ENCODE results near the gene HNRNPH3. TPM values are rescaled to one million over a fixed set of nuclear protein-coding genes. Genes with fewer than 3 reads are reported as not detected.

HNRNPH3 gene
- total RNA-seq, 1 donor from 2014 or later, result 199 TPM

- Mint-ChIP-seq H3K4me3 (no peak overlapping the region), H3K27ac (no peak overlapping the region), H3K9me3 (no peaks in the 10 kb centered on the region), H3K36me3 (peaks cover 43% of the 10 kb centered on the region), H3K27me3 (no peaks in the 10 kb centered on the region), H3K4me1 (ENCODE audit: unreplicated experiment) (no peaks in the 10 kb centered on the region)
- no peak for DNase-seq (ENCODE audit: extremely low spot score, unreplicated experiment)
- TF ChIP-seq, protein P1, sequence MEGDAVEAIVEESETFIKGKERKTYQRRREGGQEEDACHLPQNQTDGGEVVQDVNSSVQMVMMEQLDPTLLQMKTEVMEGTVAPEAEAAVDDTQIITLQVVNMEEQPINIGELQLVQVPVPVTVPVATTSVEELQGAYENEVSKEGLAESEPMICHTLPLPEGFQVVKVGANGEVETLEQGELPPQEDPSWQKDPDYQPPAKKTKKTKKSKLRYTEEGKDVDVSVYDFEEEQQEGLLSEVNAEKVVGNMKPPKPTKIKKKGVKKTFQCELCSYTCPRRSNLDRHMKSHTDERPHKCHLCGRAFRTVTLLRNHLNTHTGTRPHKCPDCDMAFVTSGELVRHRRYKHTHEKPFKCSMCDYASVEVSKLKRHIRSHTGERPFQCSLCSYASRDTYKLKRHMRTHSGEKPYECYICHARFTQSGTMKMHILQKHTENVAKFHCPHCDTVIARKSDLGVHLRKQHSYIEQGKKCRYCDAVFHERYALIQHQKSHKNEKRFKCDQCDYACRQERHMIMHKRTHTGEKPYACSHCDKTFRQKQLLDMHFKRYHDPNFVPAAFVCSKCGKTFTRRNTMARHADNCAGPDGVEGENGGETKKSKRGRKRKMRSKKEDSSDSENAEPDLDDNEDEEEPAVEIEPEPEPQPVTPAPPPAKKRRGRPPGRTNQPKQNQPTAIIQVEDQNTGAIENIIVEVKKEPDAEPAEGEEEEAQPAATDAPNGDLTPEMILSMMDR (conservative IDR thresholded peaks at IDR 0.05), result no peak
Observed at GRCh38 chr10:68342909-68343516, 11.1 kb downstream of the HNRNPH3 start.

DNA sequence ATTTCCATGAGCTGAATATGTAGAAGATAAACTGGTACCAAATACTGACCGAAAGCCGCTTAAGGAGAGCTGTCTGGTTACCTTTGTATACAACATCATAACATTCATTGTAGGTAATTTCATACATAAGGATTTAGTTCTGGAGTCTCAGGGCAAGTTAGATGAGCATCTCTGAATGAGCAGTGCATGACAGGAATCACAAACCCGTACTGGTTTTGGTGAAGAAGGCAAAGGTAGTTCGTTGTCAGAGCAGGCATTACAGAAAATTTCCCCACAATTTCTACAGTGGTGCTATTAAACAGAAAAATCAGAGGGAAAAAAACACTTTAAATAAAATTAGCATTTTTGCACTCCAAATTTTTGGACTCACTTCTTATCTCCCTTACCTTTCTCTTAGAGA is 13.8 kb downstream of the HNRNPH3 start:
- no peak for DNase-seq (ENCODE audit: extremely low spot score, unreplicated experiment)
- no peaks in the 10 kb centered on the region for H3K27me3 Mint-ChIP-seq
- no peak overlapping the region for H3K4me3 Mint-ChIP-seq
- no peaks in the 10 kb centered on the region for H3K4me1 Mint-ChIP-seq (ENCODE audit: unreplicated experiment)
- no peaks in the 10 kb centered on the region for H3K9me3 Mint-ChIP-seq
- no peak overlapping the region for H3K27ac Mint-ChIP-seq
- H3K36me3 Mint-ChIP-seq, result peaks cover 29% of the 10 kb centered on the region
- TF ChIP-seq, protein P1 (conservative IDR thresholded peaks at IDR 0.05), result no peak

GRCh38 chr10:68346774-68347173 is 14.9 kb downstream of the HNRNPH3 start:
- Mint-ChIP-seq H3K9me3 (no peaks in the 10 kb centered on the region), H3K27ac (no peak overlapping the region), H3K4me3 (no peak overlapping the region), H3K27me3 (no peaks in the 10 kb centered on the region), H3K36me3 (peaks cover 21% of the 10 kb centered on the region), H3K4me1 (ENCODE audit: unreplicated experiment) (no peaks in the 10 kb centered on the region)
- no peak for DNase-seq (ENCODE audit: extremely low spot score, unreplicated experiment)
- TF ChIP-seq, protein P1 (conservative IDR thresholded peaks at IDR 0.05), result no peak

DNA sequence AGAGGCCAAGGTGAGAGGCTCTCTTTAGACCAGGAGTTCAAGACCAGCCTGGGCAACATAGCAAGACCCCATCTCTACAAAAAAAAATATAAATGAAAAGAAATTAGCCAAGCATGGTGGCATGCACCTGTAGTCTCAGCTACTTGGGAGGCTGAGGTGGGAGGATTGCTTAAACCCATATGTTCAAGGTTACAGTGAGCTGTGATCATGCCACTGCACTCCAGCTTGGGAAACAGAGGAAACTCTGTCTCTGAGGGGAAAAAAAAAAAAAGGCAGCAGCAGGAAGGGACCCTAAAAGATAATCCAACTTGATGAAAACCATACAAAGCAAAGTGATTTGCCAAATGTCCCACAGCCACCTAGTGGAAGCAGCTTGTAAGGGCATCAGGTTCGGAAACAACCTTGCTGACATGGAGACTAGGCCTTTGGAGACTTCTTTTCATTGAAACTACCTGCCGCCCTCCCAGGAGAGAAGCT is 16.4 kb downstream of the HNRNPH3 start:
- H3K9me3 Mint-ChIP-seq, result no peaks in the 10 kb centered on the region
- H3K27ac Mint-ChIP-seq, result no peak overlapping the region
- no peak for DNase-seq (ENCODE audit: extremely low spot score, unreplicated experiment)
- no peak overlapping the region for H3K4me3 Mint-ChIP-seq
- TF ChIP-seq, protein P1 (conservative IDR thresholded peaks at IDR 0.05), result peak; percentile 81
- H3K4me1 Mint-ChIP-seq (ENCODE audit: unreplicated experiment), result no peaks in the 10 kb centered on the region
- H3K36me3 Mint-ChIP-seq, result peaks cover 17% of the 10 kb centered on the region
- H3K27me3 Mint-ChIP-seq, result no peaks in the 10 kb centered on the region

DNA sequence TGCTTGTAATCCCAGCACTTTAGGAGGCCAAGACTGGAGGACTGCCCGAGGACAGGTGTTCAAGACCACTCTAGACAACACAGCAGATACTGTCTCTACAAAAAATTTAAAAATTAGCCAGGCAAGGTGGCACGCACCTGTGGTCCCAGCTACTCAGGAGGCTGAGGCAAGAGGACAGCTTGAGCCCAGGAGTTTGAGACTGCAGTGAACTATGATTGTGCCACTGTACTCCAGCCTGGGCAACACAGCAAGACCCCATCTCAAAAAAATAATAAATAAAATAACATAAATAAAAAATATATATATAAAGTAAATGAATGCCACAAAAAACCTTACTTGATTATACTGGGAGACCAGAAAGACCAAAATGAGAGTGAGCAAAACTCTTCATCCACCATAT is 21.7 kb downstream of the HNRNPH3 start:
- Mint-ChIP-seq H3K4me3 (no peak overlapping the region), H3K27ac (no peak overlapping the region), H3K4me1 (ENCODE audit: unreplicated experiment) (no peaks in the 10 kb centered on the region), H3K9me3 (no peaks in the 10 kb centered on the region), H3K36me3 (peaks cover 19% of the 10 kb centered on the region), H3K27me3 (no peaks in the 10 kb centered on the region)
- no peak for DNase-seq (ENCODE audit: extremely low spot score, unreplicated experiment)
- TF ChIP-seq, protein P1 (conservative IDR thresholded peaks at IDR 0.05), result no peak

Data from type B pancreatic cell (in vitro differentiated cells).